ENCODE measurements around the gene C1QTNF8.
A peak's percentile ranks its signal among the peaks of the same experiment; 100 is the strongest.

The C1QTNF8 gene

DNA sequence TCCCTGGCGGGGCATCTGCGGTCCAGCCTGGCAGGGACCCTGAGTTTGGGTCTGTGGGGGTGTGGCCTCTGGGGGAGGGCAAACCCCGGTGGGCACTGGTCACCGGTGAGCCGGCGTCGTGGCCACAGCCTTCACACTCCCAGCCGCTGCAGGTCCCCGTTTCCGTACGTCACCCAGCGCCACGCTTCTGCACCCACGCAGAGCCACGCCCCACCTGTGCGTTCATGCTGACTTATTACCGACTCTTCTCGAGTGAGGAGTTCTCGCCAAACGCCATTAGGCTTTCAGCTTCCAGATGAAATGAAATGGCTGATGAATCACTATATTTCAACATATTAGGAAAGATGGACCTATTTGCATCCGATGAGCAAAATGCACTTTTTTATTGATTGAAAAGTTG is 32.3 kb downstream of the C1QTNF8 start:
- DNase-seq = no peak

DNA sequence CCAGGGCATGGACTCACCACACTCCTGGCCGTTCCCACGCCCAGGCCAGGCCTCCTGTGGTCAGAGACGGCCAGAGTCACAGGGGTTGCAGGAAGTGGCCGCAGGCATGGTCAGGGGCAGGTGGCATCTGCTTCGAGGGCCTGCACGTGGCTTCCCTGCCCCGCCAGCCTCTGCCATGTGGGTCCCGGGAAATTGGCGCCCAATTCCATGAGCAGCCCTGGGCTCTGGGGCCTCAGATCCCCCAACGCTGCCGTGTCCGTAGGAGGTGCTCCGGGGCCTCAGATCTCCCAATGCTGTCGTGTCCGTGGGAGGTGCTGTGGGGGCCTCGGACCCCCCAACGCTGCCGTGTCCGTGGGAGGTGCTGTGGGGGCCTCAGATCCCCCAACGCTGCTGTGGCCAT is 33.1 kb downstream of the C1QTNF8 start:
- DNase-seq = no peak

DNA sequence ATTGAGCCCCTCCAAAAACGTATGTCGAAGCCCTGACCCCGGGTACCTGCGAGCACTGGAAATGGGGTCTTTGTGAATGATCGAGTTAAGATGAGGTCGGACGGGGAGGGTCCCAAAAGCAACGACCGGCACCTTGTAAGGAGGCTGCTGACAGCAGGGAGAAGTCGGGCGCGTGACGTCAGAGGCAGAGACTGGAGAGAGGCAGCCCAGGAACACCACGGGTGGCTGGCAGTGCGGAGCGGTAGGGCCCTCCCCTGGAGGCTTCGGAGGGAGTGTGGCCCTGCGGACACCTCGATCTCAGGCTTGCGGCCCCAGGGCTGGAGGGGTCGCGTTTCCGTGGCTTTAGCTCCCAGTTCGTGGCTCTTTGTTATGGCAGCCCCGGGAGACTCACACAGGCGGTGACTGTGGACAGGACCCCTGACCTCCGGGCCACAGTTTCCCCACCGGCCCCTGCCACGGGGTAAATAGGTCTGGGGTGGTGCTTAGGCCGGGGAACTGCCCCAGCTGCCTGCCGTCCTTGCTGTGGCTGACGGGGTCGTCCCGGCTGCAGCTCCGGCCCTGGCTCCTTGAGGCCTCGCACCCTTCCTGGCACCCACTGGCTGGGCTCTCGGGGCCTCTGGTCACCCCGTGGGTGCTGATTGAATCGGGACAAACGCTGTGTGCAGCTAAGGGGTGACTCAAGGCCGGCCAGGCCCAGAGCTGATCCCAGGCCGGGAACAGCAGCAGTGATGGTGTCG is 34.1 kb downstream of the C1QTNF8 start:
- no peak for DNase-seq

DNA sequence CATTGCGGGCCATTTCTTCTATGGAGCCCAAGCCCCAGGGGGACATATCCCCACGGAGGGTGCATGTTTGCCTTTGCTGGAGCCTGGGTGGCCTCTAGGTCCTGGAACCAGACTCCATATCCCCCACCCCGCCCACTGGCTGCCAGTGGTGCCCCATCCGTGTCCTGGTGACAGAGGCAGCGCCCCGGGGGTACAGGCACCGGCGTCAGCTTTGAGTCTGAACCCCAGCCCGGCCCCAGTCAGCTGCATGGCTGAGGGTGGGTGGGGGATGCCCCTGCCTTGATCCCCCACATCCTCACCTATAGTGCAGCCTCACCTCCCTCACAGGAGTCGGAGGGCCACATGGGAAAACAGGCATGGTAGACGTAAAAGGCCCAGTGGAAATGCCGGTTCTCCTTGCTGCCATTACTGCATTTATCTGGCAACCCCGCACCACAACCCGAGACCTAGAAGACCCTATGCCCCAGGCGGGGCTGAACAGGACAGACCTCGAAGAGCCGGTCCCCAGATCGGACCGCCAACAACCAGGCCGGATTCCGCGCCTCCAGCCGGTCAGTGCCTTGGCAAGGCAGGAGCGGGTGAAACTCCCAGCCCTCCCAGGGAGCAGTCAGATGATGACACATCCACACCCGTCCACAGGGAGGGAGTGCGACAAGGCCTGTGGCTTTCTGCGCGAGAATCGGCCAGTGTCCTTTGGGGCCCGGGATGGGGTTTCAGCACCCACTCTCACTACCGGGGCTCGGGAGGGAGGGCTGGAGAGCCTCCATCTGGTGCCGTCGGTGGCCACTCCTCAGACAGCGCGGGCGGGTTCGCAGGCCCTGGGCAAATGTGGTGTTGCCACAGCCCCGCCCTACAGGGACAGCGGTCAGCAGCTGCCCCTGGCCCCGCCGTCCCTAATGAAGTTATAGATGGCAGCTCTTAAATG is 35.4 kb downstream of the C1QTNF8 start:
- DNase-seq = no peak

DNA sequence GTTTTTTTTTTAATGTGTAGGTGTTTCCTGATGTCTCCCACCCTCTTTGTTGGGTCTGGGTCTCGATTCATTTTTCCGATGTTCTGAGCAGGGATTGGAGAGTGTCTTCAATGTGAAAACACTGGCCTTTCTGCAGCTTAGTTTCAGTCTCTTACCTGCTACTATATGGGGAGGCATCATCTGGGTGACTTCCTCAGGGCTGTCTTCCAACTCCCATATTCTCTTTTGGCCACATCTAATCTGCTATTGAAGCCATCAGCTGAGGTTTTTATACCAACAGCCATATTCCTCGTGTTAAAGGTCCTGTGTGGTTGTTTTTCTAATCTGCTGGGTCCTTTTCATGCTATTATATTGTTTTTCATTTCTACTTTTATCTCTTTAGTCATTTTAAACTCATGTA is 36.7 kb downstream of the C1QTNF8 start:
- no peak for DNase-seq

DNA sequence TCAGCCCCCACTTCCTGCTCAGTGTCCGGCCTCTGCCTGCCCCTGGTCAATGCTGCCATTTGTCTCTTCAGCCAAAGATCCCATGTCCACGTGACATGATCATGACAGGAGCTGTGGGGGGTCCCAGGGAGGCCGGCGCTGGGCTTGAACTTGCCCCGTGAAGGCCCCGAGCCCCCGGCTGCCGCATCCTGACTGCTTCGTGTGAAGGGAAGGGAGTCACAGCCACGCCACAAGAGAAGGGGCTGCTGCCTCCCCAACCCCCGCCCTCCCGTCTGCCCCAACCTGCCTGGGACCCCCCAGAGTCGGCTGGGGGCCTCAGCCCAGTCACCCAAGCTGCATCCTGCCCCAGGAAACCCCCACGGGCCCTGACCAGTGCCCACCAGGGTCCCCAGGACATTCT is 37.8 kb downstream of the C1QTNF8 start:
- DNase-seq = no peak

DNA sequence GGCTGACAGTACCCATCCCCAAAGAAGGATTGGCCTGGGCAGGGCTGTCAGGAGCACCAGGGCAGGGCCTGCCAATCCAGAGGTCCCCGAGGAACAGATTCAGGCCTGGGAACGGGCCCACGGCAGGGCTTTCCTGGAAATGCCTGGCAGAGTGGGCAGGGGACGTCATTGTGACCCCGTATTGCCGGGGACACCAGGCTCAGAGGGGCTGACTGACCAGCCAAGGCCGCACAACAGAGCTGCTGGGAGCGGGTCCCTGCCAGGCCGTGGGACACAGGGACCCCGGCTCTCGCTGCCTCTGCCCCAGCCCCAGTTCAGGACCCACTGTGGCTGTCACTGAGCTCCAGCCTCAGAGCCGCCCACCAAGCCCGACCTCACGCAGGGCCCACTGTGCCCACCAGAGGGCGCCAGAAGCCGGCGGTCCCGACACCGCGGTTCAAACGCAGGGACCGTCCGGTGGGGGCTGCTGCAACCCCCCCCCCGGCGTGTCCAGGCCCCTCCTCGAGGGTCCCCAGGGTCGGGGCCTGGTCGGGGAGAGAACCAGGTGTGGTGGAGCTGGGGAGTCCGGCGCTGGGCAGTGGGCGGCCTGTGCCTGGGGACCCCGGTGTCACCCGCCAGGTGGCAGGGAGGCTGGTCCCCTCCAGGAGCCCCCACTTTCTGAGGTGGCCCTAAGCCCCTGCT is 38.7 kb downstream of the C1QTNF8 start:
- DNase-seq = peak in 17 of 56 donors; percentile 2 to 64 (median 28)

DNA sequence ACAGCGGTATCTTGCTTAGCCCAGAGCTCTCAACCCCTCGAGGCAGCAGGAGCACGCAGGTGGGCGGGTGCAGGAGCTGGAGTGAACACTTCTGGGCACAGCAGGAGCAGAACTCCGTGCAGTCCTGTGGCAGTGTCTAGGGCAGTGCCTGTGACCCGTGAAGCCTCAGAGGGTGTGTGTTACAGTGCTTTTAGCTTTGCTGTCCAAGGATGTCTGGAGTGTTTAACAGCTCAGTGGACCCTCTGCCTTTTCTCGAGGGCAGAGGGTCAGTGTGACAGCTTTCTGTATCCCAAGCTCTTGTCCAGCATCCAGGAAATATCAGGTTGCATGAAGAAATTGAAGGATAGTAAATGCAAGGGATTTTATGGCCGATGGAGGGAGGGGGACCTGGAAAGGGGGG is 39.8 kb downstream of the C1QTNF8 start:
- DNase-seq = no peak

DNA sequence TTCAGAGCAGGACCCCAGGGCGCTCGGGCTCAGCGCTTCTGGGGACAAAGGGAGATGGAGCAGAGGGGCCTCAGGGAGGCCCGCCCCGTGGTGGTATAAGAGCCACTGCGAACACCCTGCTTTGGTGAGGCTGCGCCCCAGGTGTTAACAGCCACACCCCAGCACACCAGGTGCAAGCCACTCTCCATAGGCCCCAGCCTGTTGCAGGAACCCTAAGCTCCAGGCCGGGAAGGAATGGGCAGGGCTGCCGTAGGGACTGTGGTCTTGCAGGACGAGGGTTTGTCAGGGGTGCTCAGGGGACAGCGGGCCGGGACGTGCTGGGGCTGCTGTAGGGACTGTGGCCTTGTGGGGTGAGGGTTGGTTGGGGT is 40.5 kb downstream of the C1QTNF8 start:
- no peak for DNase-seq

DNA sequence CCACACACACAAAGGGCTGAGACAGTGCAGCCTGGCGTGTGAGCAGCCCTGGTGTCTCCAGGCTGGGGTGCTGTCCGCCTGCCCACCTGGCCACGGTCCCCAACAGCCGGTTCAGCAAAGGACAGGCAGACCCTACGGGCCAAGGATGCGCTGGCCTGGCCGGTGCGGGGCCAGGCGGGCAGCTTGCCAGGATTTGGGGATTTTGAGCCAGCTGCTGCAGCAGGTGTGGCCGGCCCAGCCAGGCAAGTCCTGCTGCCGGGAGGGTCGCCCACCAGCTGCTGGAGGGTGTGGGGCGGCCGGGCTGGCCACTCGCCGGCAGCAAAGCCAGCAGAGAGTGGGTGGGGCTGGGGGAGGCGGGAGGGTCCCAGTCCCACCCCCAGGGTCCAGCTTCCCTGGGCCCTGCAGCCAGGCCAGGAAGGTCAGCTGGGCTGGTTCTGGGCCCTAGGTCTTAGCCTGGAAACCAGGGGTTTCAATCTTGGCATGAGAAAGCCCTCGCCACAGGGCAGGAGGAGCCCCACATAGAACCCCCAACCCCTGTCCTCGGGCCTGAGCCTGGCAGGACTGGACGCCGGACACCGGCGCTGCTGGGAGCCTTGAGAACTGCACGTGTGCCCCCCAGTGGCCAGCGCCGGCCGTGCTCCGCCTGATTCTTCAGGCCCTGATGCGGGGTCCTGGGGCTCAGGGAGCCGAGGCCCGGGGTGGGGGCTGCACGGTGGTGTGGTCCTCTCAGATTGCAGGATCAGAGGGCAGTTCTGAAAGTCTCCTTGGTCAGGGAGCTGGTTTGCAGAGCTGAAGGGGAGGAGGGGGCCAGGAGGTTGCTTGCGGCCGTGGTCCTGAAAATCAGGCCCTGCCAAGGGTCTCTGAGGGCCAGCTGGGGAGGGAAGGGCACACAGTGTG is 41.1 kb downstream of the C1QTNF8 start:
- DNase-seq = peak in 49 of 56 donors; percentile 12 to 85 (median 50)

DNA sequence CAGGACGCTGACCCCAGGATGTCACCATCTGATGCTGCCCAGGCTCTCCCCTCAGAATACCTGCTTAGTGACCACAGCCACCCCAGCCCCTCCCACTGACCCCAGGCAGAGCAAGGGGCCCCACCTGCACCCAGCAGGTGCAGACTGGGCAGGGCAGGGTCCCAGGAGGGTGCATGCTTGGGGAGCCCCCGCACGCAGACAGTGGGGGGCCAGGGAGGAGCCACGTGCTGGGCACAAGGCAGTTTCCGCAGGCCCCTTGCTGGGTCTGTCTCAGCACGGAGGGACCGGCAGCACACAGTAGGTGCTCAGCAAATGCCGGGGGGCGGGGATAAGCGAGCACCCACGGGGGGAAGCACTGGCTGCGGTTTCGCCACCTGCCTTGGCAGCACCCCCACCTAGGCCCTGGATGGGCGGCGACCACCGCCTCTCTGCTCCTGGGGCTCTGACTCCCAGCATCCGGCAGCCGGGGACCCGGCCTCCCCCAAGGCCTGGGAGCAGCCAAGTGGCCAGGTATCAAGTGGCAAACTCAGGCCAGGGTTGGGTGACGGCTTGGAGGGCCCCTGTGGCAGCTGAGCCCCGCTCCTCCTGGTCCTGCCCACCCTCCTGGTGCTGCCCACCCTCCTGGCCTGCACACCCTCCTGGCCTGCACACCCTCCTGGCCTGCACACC is 42.2 kb downstream of the C1QTNF8 start:
- no peak for DNase-seq

DNA sequence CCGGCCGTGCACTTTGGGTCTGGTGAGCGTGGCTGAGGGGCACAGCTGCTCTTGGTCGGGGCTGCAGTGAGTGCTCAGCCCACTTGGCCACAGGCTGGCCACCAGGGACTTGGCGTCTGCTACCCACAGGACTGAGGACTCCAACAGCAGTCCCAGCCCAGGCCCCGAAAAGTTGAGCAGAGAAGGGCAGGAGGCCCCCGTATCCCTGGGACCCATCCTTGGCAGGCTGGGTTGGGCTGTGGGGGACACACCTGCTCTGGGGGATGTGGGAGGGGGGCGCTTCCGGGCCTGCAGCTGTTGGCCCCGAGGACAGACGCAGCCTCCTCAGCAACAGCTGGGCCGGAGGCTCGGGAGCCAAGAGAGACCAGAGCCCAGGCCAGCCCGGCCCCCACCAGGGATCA is 42.9 kb downstream of the C1QTNF8 start:
- peak in 12 of 56 donors; percentile 14 to 67 (median 38) for DNase-seq

DNA sequence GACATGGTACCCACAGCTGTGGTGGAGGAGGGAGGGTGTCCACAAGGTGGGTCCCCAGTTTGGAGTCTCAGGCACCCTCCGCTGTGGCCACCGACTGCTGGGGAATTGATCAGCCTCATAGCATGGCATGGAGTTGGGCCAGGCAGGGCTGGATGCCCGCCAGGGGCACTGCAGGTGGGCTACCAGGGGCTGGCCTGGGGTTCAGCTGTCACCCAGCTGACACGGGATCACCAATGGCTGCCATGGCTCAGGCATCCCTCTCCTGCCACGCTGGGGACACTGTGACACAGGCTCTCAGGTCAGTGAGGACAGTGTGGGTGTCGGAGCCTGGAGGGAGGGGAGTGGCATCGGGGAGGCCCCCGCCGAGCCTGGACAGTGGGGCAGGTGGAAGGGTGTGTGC is 43.3 kb downstream of the C1QTNF8 start:
- DNase-seq = no peak

DNA sequence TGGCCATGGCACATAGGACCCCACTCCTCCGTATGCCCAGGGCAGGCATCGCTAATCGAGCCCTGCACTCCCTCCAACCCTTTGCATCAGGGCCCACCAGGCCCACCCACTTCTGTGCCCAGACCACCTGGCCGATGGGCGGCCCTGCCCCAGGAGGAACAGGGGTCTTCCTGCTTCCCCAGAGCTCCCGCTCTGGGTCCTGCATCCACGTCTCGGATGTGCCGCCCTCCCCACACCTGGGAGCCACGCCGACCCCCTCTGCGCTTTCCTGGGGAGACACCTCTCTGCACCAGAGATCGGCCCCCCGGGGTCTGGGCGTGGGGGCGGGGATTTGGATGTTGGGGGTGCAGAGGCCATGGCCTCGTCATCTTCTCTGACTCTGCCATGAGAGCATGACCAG is 44.6 kb downstream of the C1QTNF8 start:
- no peak for DNase-seq

DNA sequence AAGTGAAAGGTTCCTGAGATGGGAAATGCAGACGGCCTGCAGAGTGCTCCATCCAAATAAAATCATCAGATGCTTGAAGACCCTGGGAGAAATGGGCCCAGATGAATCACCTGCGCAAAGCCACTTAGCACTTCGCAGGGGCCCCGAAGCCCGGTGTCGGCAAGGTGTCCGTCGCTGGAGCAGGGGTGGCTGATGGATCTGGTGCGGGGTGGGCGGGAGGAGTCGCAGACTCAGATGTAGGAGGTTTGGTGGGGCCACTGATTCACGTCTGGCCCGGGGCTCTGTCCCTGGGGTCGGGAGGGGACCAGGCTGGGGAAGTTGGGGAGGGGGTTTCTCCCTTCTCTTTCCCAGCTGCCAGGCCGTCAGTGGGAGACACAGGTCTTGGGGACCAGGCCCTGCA is 45.1 kb downstream of the C1QTNF8 start:
- DNase-seq = no peak

DNA sequence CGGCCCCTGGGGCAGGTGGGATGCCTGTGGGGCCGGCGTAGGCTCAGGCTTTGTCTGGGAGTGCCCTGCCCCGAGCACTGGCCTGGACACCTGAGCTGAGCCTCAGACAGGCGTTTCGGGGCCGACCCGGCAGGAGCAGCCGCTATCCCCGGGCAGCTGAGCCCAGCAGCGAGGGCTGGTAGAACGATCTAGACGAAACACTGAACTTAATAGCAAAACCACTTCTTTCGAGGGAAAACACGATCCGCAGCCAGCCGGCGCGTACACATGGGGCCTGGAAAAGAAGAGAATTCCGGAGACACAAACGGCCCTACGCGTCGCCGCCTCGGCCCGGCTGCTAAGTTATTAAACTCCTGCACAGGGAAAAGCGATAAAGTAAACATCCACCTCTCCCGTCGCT is 45.5 kb downstream of the C1QTNF8 start:
- no peak for DNase-seq

DNA sequence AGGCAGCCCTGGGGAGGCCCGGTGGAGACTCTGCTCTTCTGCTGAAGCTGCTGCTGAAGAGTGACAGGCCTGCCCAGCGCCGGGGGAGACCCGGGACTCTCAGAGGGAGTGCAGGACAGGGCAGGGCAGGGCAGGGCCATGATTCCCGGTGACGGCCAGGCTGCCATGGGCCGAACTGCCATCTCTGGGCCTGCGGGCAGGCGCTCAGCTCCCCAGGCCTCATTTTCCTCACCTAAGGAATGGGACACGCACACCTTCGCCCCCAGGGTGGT is 46.1 kb downstream of the C1QTNF8 start:
- DNase-seq = no peak

DNA sequence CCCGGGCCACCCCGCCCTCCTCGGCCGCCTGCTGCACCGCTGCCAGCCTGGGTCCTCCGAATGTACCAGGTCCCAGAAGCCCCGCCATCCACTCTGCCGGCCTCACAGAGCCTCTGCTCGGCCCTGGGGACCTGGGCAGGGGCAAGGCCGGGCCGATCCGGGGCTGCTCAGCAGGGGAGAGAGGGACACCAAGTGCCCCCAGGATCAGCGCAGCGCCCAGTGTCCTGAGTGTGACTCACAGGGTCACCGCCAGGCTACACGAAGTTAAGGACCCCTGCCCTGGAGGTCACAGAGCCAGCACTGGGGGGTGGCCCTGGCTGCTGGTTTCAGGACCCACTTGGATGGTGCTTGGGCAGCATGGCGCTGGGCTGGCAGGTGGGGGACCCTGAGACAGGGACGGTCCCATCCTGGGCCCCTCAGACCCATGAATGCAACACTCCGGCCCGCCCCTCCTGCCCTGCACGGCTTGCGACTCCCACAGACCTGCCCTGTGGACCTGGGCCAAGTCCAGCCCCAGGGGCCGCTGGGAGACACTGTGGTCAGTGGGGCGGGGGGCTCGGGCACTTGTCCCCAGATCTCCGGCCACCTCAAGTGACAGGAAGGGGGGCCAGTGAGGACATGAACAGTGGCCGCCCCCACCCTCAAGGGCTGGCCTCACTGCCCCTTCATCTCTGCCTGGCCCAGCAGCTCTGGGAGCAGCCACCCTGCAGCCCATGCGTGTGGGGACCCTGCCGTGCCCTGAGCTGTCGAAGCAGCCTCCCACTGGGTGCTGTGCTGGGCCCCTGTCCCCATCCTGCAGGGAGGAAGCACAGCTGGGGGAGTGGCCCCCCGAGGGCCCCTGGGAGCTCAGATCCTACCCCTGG is 46.7 kb downstream of the C1QTNF8 start:
- DNase-seq = peak in 1 of 56 donors; percentile 8

DNA sequence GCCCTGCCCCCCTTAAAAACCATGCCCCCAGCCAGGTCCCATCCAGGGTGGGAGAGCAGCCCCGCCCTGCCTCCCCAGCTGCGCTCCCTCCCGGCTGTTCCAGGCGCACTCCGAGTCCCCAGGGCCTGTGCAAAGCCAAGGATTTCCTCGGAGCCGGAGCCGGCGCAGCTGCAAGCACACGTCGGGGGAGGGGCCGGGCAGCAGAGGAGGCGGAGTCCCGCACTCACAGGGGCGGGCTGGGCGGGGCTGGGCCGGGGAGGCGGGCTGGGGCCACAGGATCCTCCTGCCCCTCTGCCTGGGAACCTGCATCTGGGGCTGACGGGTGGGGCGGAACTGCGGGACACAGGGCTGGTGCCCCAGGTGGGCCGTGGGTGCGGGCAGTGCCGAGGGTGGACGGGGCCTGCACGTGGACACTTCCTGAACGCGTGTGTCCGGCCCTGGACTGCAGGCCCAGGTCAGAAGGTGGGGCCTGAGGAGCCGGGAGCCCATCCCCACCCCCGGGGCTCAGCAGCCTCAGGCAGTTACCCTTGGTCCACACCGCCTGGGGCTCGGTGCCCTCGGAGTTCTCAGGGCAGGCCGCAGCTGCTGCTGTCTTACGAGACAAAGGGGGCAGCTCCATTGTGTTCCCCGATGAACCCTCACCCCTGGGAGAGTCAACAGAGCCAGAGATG is 47.5 kb downstream of the C1QTNF8 start:
- DNase-seq = peak in 52 of 56 donors; percentile 12 to 88 (median 66)
